GM18505 (cell line): ENCODE measurements around the gene KRTAP6-3.

ENCODE experiments used
- ATAC-seq: cut with Tn5 transposase; IDR thresholded peaks from one replicate; pipeline ENCODE4 v1.9.1; 2021; ENCODE audit not compliant: unreplicated experiment
- POLR2A ChIP-seq: IDR thresholded peaks from 4 replicates; pipeline ENCODE4 v1.6.1; 2011; ENCODE audit warnings: borderline replicate concordance; ENCODE audit not compliant: insufficient read depth, insufficient read length; ENCODE audit errors: extremely low read depth

KRTAP6-3 gene, protein sequence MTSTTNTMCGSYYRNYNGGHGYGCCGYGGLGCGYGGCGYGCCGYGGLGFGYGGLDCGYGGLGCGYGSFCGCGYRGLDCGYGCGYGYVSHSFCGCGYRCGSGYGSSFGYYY

DNA sequence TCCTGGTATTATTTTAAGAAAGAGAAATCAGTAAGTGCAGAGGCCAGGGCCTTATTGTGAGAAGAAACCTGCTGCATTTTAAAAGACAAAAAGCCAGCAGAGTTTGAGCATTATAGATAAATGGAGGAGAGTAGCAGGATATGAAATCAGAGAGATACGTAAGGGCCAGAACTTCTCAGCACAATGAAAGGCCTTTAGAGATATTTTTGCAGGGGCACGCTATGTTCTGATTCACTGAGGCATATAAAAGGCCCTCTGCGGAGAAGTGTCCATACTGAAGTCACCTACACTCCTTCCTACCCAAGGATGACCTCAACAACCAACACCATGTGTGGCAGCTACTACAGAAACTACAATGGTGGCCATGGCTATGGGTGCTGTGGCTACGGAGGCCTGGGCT, at the start of gene KRTAP6-3:
KRTAP6-3 (plus strand) TSS at position 301 of the 400 bp plus-strand sequence; CDS start at position 307, 6 bp downstream.
- no peak for TF ChIP-seq POLR2A
- ATAC-seq, result no peak

DNA sequence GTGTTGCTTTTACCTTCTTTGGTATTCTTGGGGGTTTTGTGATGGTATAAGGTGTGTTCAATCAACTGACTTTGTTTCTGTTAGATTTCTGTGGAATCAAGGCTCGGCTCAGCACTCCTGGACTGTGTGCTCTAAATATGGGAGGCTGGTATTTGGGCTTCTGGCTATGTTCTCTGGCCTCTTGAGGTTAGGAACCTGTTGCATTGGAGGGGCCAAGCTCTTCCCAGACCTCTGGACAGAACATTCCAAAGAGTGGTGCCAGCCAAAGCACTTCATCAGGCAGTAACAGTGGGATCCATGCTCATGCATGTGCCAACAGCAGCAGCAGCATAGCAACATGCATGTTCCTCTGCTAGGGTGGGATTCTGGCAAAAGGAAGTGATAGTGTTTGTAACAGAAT, 39.5 kb upstream of the KRTAP6-3 start:
- ATAC-seq, result no peak
- TF ChIP-seq POLR2A, result no peak

DNA sequence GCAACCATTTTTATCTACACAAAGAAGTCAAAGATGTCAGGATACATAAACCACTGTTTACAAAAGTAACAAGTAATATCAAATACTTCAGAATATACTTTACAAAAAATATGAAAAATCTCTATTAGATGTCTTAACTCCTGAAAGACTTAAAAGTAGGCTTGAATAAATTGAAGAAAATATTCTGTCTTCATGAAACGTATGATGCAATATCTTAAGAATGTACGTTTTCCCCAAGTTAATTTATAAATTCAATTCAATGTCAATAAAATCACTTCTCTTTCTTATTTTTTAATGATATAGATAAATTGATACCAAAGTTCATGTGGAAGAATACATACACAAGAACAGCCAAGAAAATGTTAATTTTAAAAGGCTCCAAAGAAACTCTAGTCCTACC, 37.1 kb upstream of the KRTAP6-3 start:
- TF ChIP-seq POLR2A, result no peak
- no peak for ATAC-seq

DNA sequence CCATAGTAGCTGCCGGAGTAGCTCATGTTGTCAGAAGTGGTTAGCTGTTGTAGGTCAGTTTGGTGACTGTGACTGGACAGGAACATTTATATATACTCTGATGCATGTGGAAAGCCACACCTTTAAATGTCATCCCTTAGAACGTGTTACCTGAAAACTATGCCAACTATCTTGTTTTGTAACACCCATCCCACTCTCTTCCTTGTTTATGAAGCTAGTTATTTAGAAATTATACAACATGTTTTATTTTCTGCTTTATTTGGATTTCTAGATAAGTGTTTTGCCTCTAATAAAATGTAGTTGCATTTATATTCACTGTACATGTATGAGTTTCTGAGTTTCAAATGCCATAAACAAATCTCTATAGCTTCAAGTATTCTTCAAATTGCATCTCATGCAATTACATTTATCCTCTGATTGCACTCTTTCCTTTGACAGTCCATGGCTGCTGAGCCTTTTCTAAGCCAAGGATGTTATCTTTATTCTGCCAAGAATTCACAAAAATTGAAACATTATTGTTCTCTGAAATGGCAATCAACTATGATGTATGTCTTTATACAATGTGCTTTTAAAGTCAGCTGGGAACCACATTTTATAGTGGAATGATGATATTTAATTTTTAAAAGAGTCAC, 30.9 kb upstream of the KRTAP6-3 start, which contains the start of gene KRTAP19-7:
KRTAP19-7 (minus strand) TSS at position 51 of the 632 bp plus-strand sequence; CDS start at position 26, 25 bp downstream.
- no peak for ATAC-seq
- TF ChIP-seq POLR2A, result no peak

DNA sequence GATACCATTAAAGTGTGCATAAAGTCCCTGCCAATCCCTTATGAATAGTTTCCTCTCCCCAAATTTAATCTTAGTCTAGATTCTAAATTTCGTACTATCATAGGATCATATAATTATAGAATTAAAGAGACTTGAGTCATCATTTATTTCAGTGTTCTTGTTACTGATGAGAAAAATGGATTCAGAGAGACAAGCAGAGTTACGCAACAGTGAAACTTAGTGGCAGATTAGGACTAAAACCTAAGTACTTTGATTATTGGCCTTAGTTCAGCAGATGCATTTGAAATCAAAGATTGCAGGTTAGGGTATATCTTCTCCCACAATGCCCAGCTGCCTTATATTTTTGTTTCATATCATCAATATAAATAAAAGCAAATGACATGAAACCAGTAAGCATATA, 30.3 kb upstream of the KRTAP6-3 start:
- ATAC-seq, result no peak
- no peak for TF ChIP-seq POLR2A

DNA sequence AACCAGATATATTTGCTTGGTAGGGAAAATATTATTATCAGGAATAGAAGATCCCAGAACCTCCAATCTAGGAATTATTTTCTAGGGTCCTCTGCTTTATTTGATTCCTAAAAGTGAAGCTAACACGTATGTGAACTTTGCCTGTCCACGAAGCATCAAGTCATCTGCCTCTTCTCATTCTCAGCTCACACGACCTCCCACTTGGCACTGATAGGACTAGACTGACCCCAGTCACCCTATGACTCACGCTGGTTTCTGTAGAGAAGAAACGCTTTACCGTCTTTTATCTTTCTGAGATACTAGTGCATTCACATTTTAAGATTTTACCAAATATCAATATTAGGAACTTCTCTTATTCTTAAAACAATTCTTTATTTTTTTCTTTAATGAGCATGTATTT, 29.2 kb upstream of the KRTAP6-3 start:
- no peak for TF ChIP-seq POLR2A
- no peak for ATAC-seq

DNA sequence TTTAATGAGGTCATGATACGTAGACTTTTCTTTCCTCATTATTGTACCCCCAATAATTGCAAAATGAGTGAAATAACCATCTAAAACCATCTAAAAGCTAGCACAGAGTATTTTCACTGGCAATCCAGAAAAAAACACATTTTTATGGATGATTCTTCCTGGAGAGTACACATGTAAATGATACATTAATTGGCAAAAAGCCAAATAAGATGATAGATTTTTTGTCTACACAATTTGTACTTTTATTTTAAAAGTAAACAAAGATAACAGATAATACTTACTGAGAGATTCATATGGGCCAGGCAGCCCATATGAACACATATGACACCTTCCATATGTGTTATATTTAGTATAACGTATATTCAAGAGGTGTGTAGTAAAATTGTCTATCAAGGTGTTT, 28.6 kb upstream of the KRTAP6-3 start:
- no peak for ATAC-seq
- no peak for TF ChIP-seq POLR2A

DNA sequence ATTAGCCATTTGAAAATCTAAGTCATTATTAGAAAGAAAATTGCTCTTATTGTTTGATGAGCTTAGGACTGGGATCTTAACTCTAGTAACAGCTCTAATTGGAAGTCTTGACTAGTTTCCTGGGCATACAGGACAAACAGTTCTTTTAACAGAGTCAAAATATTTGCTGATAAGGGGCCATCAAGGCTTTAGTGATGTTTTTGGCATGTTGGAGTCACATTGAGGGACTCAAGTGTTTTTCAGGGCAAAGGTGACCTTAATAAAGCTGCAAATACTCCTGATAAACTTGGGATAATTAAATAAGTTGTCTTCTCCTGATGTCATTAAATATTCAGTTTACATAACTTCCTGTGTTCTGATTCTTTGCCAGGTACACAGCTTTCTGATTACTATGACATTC, 24.6 kb upstream of the KRTAP6-3 start:
- no peak for TF ChIP-seq POLR2A
- no peak for ATAC-seq

DNA sequence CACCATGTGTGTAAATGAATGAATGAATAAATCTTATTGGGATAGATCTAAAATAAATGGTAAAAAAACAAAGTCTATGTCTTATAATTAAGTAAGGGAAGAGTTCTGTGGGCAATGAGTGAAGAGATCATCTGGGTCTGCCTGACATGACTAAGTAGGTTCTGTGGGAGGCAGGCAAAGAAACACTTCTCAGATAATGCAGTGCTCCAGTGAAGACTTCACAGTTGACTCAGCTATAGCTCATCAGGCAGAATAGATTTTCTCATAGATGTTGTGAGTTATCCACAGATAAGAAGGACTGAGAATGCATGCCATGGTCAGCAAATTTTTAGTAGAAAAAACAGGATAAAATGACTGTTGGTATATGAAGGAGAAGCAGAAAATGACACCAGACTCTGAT, 14.5 kb upstream of the KRTAP6-3 start:
- TF ChIP-seq POLR2A, result no peak
- ATAC-seq, result no peak

DNA sequence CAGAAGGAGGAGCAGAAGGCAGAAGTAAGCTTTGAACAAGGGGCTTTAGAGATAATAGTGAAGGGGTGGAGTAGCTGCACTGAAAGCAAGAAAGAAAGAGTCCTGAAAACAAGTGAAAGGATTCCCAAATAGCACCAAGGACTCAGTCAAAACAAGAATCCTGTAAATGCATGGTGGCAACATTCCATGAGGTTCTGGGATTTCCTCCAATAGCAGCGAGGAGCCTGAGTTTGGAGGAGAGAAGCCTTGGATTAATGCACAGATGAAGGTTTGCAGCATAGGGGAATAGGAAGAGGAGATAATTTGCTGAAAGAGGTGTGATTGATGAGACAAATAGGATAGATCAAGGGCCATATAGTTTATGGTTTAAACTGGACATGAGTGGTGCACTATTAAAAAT, 12.9 kb upstream of the KRTAP6-3 start:
- TF ChIP-seq POLR2A, result no peak
- no peak for ATAC-seq

DNA sequence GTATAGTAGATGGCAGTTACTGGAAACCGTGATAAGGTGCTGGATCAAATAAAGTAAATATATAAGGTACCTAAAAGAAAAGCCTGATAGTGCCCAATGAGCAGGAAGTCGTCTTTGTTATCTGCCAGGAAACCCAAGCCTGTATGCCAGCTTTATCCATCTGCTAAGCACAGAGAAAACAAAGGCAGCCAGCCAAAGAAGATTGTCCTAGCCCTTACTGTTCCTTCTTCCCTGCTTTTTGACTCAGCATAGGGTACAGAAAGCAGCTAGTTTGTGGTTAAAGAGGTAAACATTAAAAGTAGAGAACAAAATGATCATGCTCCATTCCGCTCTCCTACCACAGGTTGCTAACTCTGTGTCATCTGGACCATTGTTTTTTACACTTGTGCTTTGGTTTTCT, 12.1 kb upstream of the KRTAP6-3 start:
- no peak for TF ChIP-seq POLR2A
- no peak for ATAC-seq

DNA sequence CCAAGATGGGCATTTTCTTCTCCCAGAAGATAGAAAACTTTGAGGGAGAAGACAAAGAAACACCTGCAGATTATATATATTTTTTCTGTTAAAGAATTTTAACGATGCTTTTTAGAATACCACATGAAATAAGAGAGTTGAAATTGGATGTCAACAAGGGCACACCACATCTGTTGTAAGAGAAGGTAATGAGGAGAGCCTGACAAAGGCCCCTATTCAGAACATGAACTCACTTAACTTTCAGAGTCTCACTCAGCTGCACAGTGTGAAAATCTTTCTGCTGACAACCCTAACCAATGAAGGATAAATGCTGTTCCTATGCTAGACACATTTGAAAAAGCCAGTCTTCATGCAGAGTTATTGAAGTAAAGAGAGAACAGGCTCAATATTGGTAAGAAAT, 9.4 kb upstream of the KRTAP6-3 start:
- no peak for TF ChIP-seq POLR2A
- no peak for ATAC-seq

DNA sequence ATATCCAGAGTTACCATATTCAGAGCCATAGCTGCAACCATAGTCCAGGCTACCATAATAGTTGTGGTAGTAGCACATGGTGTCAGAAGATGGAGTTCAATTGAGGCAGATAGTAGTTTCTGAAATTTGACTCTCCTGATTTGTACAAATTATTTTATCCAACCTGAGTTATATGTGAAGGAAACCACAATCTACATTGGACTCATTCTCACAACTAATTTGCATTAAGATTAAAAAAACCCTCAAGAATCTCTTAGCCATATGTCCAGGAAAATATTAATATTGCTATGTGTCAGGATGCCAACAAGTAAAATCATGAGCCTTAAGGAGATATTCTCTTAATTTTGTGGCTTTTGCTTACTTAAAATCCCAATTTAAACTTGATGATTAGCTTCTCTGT, 1.9 kb upstream of the KRTAP6-3 start, which contains the start of gene KRTAP22-2:
KRTAP22-2 (minus strand) TSS at position 101 of the 400 bp plus-strand sequence.
- ATAC-seq, result no peak

DNA sequence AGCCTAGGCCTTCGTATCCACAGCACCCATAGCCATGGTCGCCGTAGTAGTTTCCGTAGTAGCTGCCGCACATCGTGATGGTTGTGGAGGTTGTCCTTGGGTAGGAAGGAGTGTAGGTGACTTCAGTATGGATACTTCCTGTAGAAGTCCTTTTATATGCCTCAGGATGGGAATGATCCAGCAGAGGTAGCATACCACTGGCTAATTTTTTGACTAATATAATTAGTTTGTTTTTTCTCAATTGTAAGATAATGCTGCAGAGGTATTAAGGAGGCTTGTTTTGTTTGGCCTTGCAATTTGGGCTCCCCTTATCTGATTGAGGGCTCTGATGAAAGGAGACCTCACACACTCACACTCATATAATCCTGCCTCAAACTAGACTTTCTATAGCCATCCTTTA, 6.6 kb downstream of the KRTAP6-3 start, which contains the start of gene KRTAP6-2:
KRTAP6-2 (minus strand) TSS at position 101 of the 400 bp plus-strand sequence; CDS start at position 73, 28 bp downstream.
- no peak for TF ChIP-seq POLR2A
- no peak for ATAC-seq

More for the DNA sequence above, 1.9 kb upstream of the KRTAP6-3 start, which contains the start of gene KRTAP22-2:
- no peak for TF ChIP-seq POLR2A
